Stimulated activated CD8-positive, alpha-beta memory T cell treated with anti-CD3 and anti-CD28 coated beads, Interleukin-15, amount 100 ng/mL, for 4 hours (primary cell): ENCODE measurements around the gene DSTYK.
A peak's percentile ranks its signal among the peaks of the same experiment; 100 is the strongest.

Source experiments
- DNase-seq, 2 donors: peaks; one replicate each; pipeline ENCODE4 v3.0.0-alpha.2; 2020; ENCODE audit warnings: low read depth in 2 of 2

DSTYK gene

GRCh38 chr1:205211169-205211838 is at the start of gene DSTYK:
DSTYK (minus strand) TSS chr1:205211702; CDS start chr1:205211535, 167 bp downstream.
- DNase-seq = peak; percentile 82 to 88

- no peak for DNase-seq
Observed at GRCh38 chr1:205259998-205260397, 48.5 kb upstream of the DSTYK start.

- no peak for DNase-seq
Observed at GRCh38 chr1:205259324-205259832, 47.9 kb upstream of the DSTYK start.

GRCh38 chr1:205258719-205259118 is 47.2 kb upstream of the DSTYK start:
- DNase-seq = no peak

GRCh38 chr1:205258261-205258691 is 46.8 kb upstream of the DSTYK start:
- no peak for DNase-seq

GRCh38 chr1:205257735-205258134 is 46.2 kb upstream of the DSTYK start:
- no peak for DNase-seq

GRCh38 chr1:205256951-205257625 is 45.6 kb upstream of the DSTYK start:
- DNase-seq = no peak

GRCh38 chr1:205255941-205256780 is 44.7 kb upstream of the DSTYK start:
- DNase-seq = peak; percentile 54 to 65

- no peak for DNase-seq
Observed at GRCh38 chr1:205251576-205251975, 40.1 kb upstream of the DSTYK start.

GRCh38 chr1:205250699-205251098 is 39.2 kb upstream of the DSTYK start:
- no peak for DNase-seq

GRCh38 chr1:205249651-205250050 is 38.1 kb upstream of the DSTYK start:
- no peak for DNase-seq

- no peak for DNase-seq
Observed at GRCh38 chr1:205248793-205249601, 37.5 kb upstream of the DSTYK start.

- no peak for DNase-seq
Observed at GRCh38 chr1:205247130-205247921, 35.8 kb upstream of the DSTYK start.

- DNase-seq = no peak
Observed at GRCh38 chr1:205246351-205247119, 35.0 kb upstream of the DSTYK start.

GRCh38 chr1:205245096-205245495 is 33.6 kb upstream of the DSTYK start:
- DNase-seq = no peak

- no peak for DNase-seq
Observed at GRCh38 chr1:205244384-205244783, 32.9 kb upstream of the DSTYK start.

- no peak for DNase-seq
Observed at GRCh38 chr1:205243350-205244191, 32.1 kb upstream of the DSTYK start.

- no peak for DNase-seq
Observed at GRCh38 chr1:205241366-205242030, 30.0 kb upstream of the DSTYK start.
